Keratinocyte (primary cell): ENCODE data around the gene DOP1B. TPM values are rescaled to one million over a fixed set of nuclear protein-coding genes. Genes with fewer than 3 reads are reported as not detected.
"Not testable (repeated sequence)": the region's sequence is repeated elsewhere in the genome, so short reads cannot be mapped to it uniquely, and the experiment has no call there.

Experiments used
- DNase-seq: peaks from one replicate; pipeline ENCODE4 v3.0.0-alpha.2; 2011; ENCODE audit warnings: low read depth, missing footprints, low spot score
- FAIRE-seq: peaks from 2 replicates; lab custom pipeline; 2011; peaks lifted over from hg19 to GRCh38; lab: Jason Lieb, UNC
- H2AFZ ChIP-seq: 2 replicates; pipeline ENCODE4 v1.6.0; 2012; ENCODE audit warnings: low read length, control low read depth, inconsistent platforms; ENCODE audit not compliant: control insufficient read depth
- H3K27ac ChIP-seq: 2 replicates; pipeline ENCODE4 v1.5.1; 2011; ENCODE audit warnings: low read length; ENCODE audit not compliant: control insufficient read depth, insufficient read depth
- H3K27me3 ChIP-seq: 3 replicates; pipeline ENCODE4 v1.6.0; 2011; ENCODE audit warnings: low read length; ENCODE audit not compliant: control insufficient read depth, insufficient read depth; ENCODE audit errors: extremely low read depth
- H3K36me3 ChIP-seq, 2 experiments: 2 replicates in 1 of 2; 3 replicates in 1 of 2; pipeline ENCODE4 v1.5.1; 2011; ENCODE audit warnings: low read length in 2 of 2, mild to moderate bottlenecking in 1 of 2; ENCODE audit not compliant: control insufficient read depth in 2 of 2, insufficient read depth in 2 of 2; ENCODE audit errors: extremely low read depth in 1 of 2
- H3K4me1 ChIP-seq: 3 replicates; pipeline ENCODE4 v1.5.1; 2011; ENCODE audit warnings: low read length; ENCODE audit not compliant: control insufficient read depth, insufficient read depth; ENCODE audit errors: extremely low read depth
- H3K4me2 ChIP-seq: 3 replicates; pipeline ENCODE4 v1.6.0; 2011; ENCODE audit warnings: low read depth, low read length; ENCODE audit not compliant: control insufficient read depth, insufficient read depth; ENCODE audit errors: extremely low read depth
- H3K4me3 ChIP-seq, 3 experiments: fragments of 200-600 bp in 1 of 3; sonication (generic) in 1 of 3; 2 replicates in 2 of 3; 3 replicates in 1 of 3; pipeline ENCODE4 v1.5.1; 2011 to 2016; ENCODE audit warnings: low read length in 3 of 3, mild to moderate bottlenecking in 3 of 3, control low read depth in 2 of 3, inconsistent platforms in 1 of 3, low read depth in 1 of 3, mixed read lengths in 1 of 3, mixed run types in 1 of 3, moderate library complexity in 1 of 3; ENCODE audit not compliant: control insufficient read depth in 2 of 3, insufficient read depth in 2 of 3; ENCODE audit errors: extremely low read depth in 1 of 3
- H3K79me2 ChIP-seq: 2 replicates; pipeline ENCODE4 v1.6.0; 2012; ENCODE audit warnings: low read length; ENCODE audit not compliant: control insufficient read depth, insufficient read depth
- H3K9ac ChIP-seq: 3 replicates; pipeline ENCODE4 v1.6.0; 2011; ENCODE audit warnings: low read length; ENCODE audit not compliant: control insufficient read depth, insufficient read depth; ENCODE audit errors: extremely low read depth
- H3K9me1 ChIP-seq: 3 replicates; pipeline ENCODE4 v1.6.0; 2011; ENCODE audit warnings: low read length; ENCODE audit not compliant: control insufficient read depth, insufficient read depth; ENCODE audit errors: extremely low read depth
- H3K9me3 ChIP-seq: 2 replicates; pipeline ENCODE4 v1.5.1; 2012; ENCODE audit warnings: low read depth, low read length; ENCODE audit not compliant: control insufficient read depth
- H4K20me1 ChIP-seq: 3 replicates; pipeline ENCODE4 v1.6.0; 2011; ENCODE audit warnings: low read length; ENCODE audit not compliant: control insufficient read depth, insufficient read depth; ENCODE audit errors: extremely low read depth
- CTCF ChIP-seq, 3 experiments: IDR thresholded peaks in 1 of 3; conservative IDR thresholded peaks in 1 of 3; optimal IDR thresholded peaks in 1 of 3; 2 replicates in 2 of 3; 3 replicates in 1 of 3; pipeline versions ENCODE3 to v1.5.1; 2011; ENCODE audit warnings: low read length in 3 of 3, mild to moderate bottlenecking in 3 of 3, moderate library complexity in 2 of 3, control low read depth in 1 of 3, inconsistent platforms in 1 of 3; ENCODE audit not compliant: insufficient read depth in 2 of 3; ENCODE audit errors: extremely low read depth in 1 of 3
- EZH2 ChIP-seq: IDR thresholded peaks from one replicate; pipeline ENCODE4 v1.6.1; 2012; ENCODE audit warnings: inconsistent platforms, mild to moderate bottlenecking, low read length, moderate library complexity
- dilution Hi-C: fragments of 300-500 bp; cut with MboI; formaldehyde crosslinking; loops from one replicate; pipeline ENCODE4 v1.7.0; 2020; ENCODE audit warnings: low sequenced_read_pairs; ENCODE audit not compliant: extremely low pct_ligation_motif_present
- polyA plus RNA-seq, 5 experiments: library from polyadenylated mRNA; depleted of rRNA in 3 of 5; stranded (reverse) in 3 of 5; stranded (forward) in 1 of 5; unstranded in 1 of 5; fragments of >200 nt; gene quantifications; 1 replicate in 1 of 5; 2 replicates in 3 of 5; 3 replicates in 1 of 5; pipeline versions ENCODE4 v1.2.1 to v1.2.3, GENCODE V29; 2011 to 2012; ENCODE audit warnings: missing spikeins in 2 of 5, low read depth in 1 of 5, low replicate concordance in 1 of 5

Gene DOP1B
- polyA plus RNA-seq, 1 donor (not counting 4 experiments of a cell fraction or from before 2014, with no cell fraction given): 2.9 TPM

GRCh38 chr21:36129219-36129618 lies 27.4 kb upstream of the DOP1B start:
- Histone ChIP-seq H3K27me3 (no peaks in the 10 kb centered on the region), H3K9ac (no peak overlapping the region), H3K4me1 (peaks cover 14% of the 10 kb centered on the region), H3K4me2 (no peak overlapping the region), H3K27ac (no peak overlapping the region), H2AFZ (no peak overlapping the region), H4K20me1 (no peaks in the 10 kb centered on the region), H3K9me3 (no peaks in the 10 kb centered on the region), H3K4me3 (no peak overlapping the region), H3K79me2 (no peaks in the 10 kb centered on the region), H3K36me3 (no peaks in the 10 kb centered on the region), H3K9me1 (no peaks in the 10 kb centered on the region)
- DNase-seq (no peak), FAIRE-seq (no peak)
- no peak for TF ChIP-seq EZH2
- no peak for TF ChIP-seq CTCF (optimal IDR thresholded peaks at IDR 0.05 in 1 of 3, IDR thresholded peaks at IDR 0.05 in 1 of 3, conservative IDR thresholded peaks at IDR 0.05 in 1 of 3; ENCODE audit: extremely low read depth in 1 of 3, insufficient read depth in 2 of 3, low read length in 3 of 3)
- dilution Hi-C loops: no loop called here

- H3K27ac ChIP-seq, H3K4me3 ChIP-seq, H3K9ac ChIP-seq, H3K9me1 ChIP-seq, FAIRE-seq, H3K9me3 ChIP-seq, H3K79me2 ChIP-seq, DNase-seq, H3K27me3 ChIP-seq, dilution Hi-C loops, H3K36me3 ChIP-seq, H4K20me1 ChIP-seq, H2AFZ ChIP-seq: not testable (repeated sequence)
- Histone ChIP-seq H3K4me1 (peaks cover 24% of the 10 kb centered on the region), H3K4me2 (peak overlapping the region; percentile 47)
Measured at GRCh38 chr21:36130414-36130762, 26.2 kb upstream of the DOP1B start.

GRCh38 chr21:36130839-36131238 lies 25.8 kb upstream of the DOP1B start:
- H3K9me3 ChIP-seq, FAIRE-seq, H3K27ac ChIP-seq, H3K79me2 ChIP-seq, H3K36me3 ChIP-seq, H2AFZ ChIP-seq, DNase-seq, H3K9ac ChIP-seq, H3K4me3 ChIP-seq, H3K4me2 ChIP-seq, H4K20me1 ChIP-seq, dilution Hi-C loops, H3K27me3 ChIP-seq, H3K9me1 ChIP-seq: not testable (repeated sequence)
- peaks cover 25% of the 10 kb centered on the region for H3K4me1 ChIP-seq
